Measurements from ENCODE around the gene ZNF652. TPM values are rescaled to one million over a fixed set of nuclear protein-coding genes. Genes with fewer than 3 reads are reported as not detected.

The ZNF652 gene
- total and polyA plus RNA-seq, 2 of the 4 experiments (the other 2 are of a cell fraction): 3.6 to 8.8 TPM

DNA sequence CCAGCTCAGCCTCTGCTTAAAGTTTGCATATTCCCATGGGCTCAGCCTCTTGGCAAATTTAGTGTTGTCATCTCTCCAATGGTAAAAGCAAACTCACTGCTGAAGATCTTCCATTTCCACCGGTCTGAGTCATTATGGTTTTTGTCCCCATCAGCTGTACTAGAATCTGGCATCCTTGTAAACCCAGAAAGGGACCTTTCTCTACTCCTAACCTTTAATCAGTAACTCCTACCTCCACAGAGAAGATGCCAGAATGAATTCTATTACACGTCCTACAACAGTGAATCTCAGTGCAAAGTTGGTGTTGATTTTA is 45.8 kb downstream of the ZNF652 start:
- H3K27ac ChIP-seq (ENCODE audit: insufficient read depth, low read length): no peak overlapping the region
- peaks cover 3% of the 10 kb centered on the region; the same call in 1 of the 2 replicates for H3K4me1 ChIP-seq (ENCODE audit: control insufficient read depth, insufficient read depth, low read length)
- no peak overlapping the region for H2BK5ac ChIP-seq (ENCODE audit: low read depth, low read length, poor library complexity, severe bottlenecking)
- H2AK5ac ChIP-seq (ENCODE audit: low read depth, low read length): no peak overlapping the region
- peak; percentile 27 for DNase-seq
- TF ChIP-seq RAD21 (IDR thresholded peaks at IDR 0.05; ENCODE audit: low read length) (no peak), RFX5 (IDR thresholded peaks at IDR 0.05; ENCODE audit: low read depth, low read length) (no peak), CEBPB (IDR thresholded peaks at IDR 0.05; ENCODE audit: low read depth, low read length) (no peak), SMC3 (IDR thresholded peaks at IDR 0.05; ENCODE audit: low read depth, low read length) (no peak), MAZ (IDR thresholded peaks at IDR 0.05; ENCODE audit: borderline replicate concordance, low read depth, low read length) (no peak), BHLHE40 (IDR thresholded peaks at IDR 0.05; ENCODE audit: low read depth, low read length) (no peak), NFE2L2 (IDR thresholded peaks at IDR 0.05; ENCODE audit: low read depth, low read length) (no peak), MXI1 (IDR thresholded peaks at IDR 0.05; ENCODE audit: borderline replicate concordance, low read depth, low read length) (no peak), FOS (IDR thresholded peaks at IDR 0.05; ENCODE audit: low read depth, low read length) (no peak), CHD1 (IDR thresholded peaks at IDR 0.05; ENCODE audit: low read depth, low read length) (no peak), MAFK (IDR thresholded peaks at IDR 0.05; ENCODE audit: low read depth, low read length) (no peak), POLR2A (IDR thresholded peaks at IDR 0.05; ENCODE audit: low read depth, low read length) (no peak), RCOR1 (IDR thresholded peaks at IDR 0.05; ENCODE audit: insufficient replicate concordance, low read length) (no peak)
- TF ChIP-seq, protein P1, sequence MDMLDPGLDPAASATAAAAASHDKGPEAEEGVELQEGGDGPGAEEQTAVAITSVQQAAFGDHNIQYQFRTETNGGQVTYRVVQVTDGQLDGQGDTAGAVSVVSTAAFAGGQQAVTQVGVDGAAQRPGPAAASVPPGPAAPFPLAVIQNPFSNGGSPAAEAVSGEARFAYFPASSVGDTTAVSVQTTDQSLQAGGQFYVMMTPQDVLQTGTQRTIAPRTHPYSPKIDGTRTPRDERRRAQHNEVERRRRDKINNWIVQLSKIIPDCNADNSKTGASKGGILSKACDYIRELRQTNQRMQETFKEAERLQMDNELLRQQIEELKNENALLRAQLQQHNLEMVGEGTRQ (IDR thresholded peaks at IDR 0.05; ENCODE audit: low read depth, low read length): no peak
- TF ChIP-seq, protein P2, sequence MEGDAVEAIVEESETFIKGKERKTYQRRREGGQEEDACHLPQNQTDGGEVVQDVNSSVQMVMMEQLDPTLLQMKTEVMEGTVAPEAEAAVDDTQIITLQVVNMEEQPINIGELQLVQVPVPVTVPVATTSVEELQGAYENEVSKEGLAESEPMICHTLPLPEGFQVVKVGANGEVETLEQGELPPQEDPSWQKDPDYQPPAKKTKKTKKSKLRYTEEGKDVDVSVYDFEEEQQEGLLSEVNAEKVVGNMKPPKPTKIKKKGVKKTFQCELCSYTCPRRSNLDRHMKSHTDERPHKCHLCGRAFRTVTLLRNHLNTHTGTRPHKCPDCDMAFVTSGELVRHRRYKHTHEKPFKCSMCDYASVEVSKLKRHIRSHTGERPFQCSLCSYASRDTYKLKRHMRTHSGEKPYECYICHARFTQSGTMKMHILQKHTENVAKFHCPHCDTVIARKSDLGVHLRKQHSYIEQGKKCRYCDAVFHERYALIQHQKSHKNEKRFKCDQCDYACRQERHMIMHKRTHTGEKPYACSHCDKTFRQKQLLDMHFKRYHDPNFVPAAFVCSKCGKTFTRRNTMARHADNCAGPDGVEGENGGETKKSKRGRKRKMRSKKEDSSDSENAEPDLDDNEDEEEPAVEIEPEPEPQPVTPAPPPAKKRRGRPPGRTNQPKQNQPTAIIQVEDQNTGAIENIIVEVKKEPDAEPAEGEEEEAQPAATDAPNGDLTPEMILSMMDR (conservative IDR thresholded peaks at IDR 0.05; ENCODE audit: low read depth, low read length): no peak
- TF ChIP-seq, protein P3, sequence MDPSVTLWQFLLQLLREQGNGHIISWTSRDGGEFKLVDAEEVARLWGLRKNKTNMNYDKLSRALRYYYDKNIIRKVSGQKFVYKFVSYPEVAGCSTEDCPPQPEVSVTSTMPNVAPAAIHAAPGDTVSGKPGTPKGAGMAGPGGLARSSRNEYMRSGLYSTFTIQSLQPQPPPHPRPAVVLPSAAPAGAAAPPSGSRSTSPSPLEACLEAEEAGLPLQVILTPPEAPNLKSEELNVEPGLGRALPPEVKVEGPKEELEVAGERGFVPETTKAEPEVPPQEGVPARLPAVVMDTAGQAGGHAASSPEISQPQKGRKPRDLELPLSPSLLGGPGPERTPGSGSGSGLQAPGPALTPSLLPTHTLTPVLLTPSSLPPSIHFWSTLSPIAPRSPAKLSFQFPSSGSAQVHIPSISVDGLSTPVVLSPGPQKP (IDR thresholded peaks at IDR 0.05; ENCODE audit: borderline replicate concordance, low read depth, low read length): no peak
- ChIA-PET CTCF (interaction anchor here (0.7 to 1.3 kb wide), 3 partner anchors 19 to 96 kb away, joined by 3 read pairs; no protein-coding TSS in a partner anchor), POLR2A (ENCODE audit: unreplicated experiment) (interaction anchor here (0.6 kb wide), 1 partner anchor 24 kb away, joined by 3 read pairs; no protein-coding TSS in a partner anchor)
- dilution Hi-C loops (cut with HindIII; ENCODE audit: low sequenced_read_pairs, unreplicated experiment): no loop called here
- H3K23ac ChIP-seq (ENCODE audit: low read depth, low read length): no peak overlapping the region
- WGBS, 2 experiments (ENCODE audit: extremely low coverage in 2 of 2, insufficient read length in 1 of 2): no CpG with 5 or more reads among the region's 2 CpGs
- no peak overlapping the region for H4K5ac ChIP-seq (ENCODE audit: low read depth, low read length)
- intact Hi-C loops (cut with micrococcal nuclease): no loop called here
- peak overlapping the region; percentile 34; the same call in 1 of the 2 replicates for H3K4me2 ChIP-seq (ENCODE audit: low read depth, low read length)
- H3K4ac ChIP-seq (ENCODE audit: low read depth, low read length): no peak overlapping the region
- no TSS peak for BruUV-seq (replicated peaks)
- H4K8ac ChIP-seq (ENCODE audit: low read depth in 2 of 2, low read length in 2 of 2): no peak overlapping the region
- peaks cover 6% of the 10 kb centered on the region; the same call in 1 of the 2 replicates for H3K9me1 ChIP-seq (ENCODE audit: insufficient read depth, low read length)
- no peaks in the 10 kb centered on the region for H3K9me3 ChIP-seq (ENCODE audit: control insufficient read depth, insufficient read depth, low read length)
- H4K91ac ChIP-seq (ENCODE audit: insufficient read depth, low read depth, low read length): no peak overlapping the region
- H2AK9ac ChIP-seq (replicated peaks; ENCODE audit: low read depth, low read length, poor library complexity): no peak overlapping the region
- no peak overlapping the region for H2BK120ac ChIP-seq (ENCODE audit: low read depth, low read length)
- H3K9ac ChIP-seq (ENCODE audit: low read depth, low read length): no peak overlapping the region
- H2BK20ac ChIP-seq (ENCODE audit: low read depth, low read length): no peak overlapping the region
- H3K27me3 ChIP-seq (ENCODE audit: control insufficient read depth, insufficient read depth, low read length): no peaks in the 10 kb centered on the region
- H2BK15ac ChIP-seq (ENCODE audit: low read depth, low read length): no peak overlapping the region
- peaks cover 3 to 38% of the 10 kb centered on the region in 2 experiments; a peak in 3 of 4 replicates for H3K79me1 ChIP-seq (ENCODE audit: low read depth in 1 of 2, low read length in 2 of 2)
- peak; percentile 30 for ATAC-seq (ENCODE audit: low read depth)
- no peak overlapping the region for H2AFZ ChIP-seq (replicated peaks; ENCODE audit: low read length, poor library complexity)
- H3K18ac ChIP-seq (ENCODE audit: low read depth, low read length): no peak overlapping the region
- H3K56ac ChIP-seq (ENCODE audit: extremely low read depth, insufficient read depth, low read length): no peak overlapping the region
- in situ Hi-C loops (cut with MboI; ENCODE audit: low sequenced_read_pairs): loop anchor here (5.0 to 10.0 kb wide), 2 partner anchors 81 to 229 kb away; no protein-coding TSS in a partner anchor
- peaks cover 10% of the 10 kb centered on the region; the same call in 1 of the 2 replicates for H4K20me1 ChIP-seq (ENCODE audit: insufficient read depth, low read length)
- no peak overlapping the region for H3K14ac ChIP-seq (replicated peaks; ENCODE audit: low read depth, low read length)
- peaks cover 15% of the 10 kb centered on the region for H3K36me3 ChIP-seq (ENCODE audit: control insufficient read depth, insufficient read depth, low read length)
- no peak overlapping the region for H3K4me3 ChIP-seq (ENCODE audit: insufficient read depth, low read depth, low read length)

Measured in IMR-90 (cell line).